HG02588 (cell line): ENCODE results near the gene GNAS.
"Not testable (repeated sequence)": the region's sequence is repeated elsewhere in the genome, so short reads cannot be mapped to it uniquely, and the experiment has no call there.

Source experiments
- ATAC-seq: cut with Tn5 transposase; IDR thresholded peaks from one replicate; pipeline ENCODE4 v1.9.1; 2021; ENCODE audit warnings: mild to moderate bottlenecking, moderate library complexity; ENCODE audit not compliant: unreplicated experiment

Gene GNAS

GRCh38 chr20:58918621-58919020 is 66.1 kb downstream of the GNAS start:
- ATAC-seq, result no peak

- no peak for ATAC-seq
These were observed 69.0 kb downstream of the GNAS start for GRCh38 chr20:58921564-58921963.

DNA sequence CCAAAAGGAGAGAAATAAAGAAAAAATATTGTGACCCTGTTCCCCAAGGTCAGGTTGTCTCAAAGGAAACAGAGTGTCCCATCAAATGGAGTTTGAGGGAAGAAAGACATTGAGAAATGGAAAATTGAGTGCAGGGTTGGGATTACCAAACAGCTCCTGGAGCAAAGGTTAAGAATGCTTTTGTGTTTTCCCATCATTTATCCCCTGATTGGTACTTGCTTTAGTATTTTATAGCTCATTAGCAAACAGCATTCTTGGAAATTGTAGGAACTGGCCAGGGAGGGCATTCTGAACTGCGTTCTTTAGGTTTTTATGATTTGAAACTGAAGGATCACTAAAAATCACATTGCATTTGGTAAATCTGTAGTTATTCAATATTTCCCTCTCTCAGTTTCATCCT is 69.5 kb downstream of the GNAS start:
- no peak for ATAC-seq

DNA sequence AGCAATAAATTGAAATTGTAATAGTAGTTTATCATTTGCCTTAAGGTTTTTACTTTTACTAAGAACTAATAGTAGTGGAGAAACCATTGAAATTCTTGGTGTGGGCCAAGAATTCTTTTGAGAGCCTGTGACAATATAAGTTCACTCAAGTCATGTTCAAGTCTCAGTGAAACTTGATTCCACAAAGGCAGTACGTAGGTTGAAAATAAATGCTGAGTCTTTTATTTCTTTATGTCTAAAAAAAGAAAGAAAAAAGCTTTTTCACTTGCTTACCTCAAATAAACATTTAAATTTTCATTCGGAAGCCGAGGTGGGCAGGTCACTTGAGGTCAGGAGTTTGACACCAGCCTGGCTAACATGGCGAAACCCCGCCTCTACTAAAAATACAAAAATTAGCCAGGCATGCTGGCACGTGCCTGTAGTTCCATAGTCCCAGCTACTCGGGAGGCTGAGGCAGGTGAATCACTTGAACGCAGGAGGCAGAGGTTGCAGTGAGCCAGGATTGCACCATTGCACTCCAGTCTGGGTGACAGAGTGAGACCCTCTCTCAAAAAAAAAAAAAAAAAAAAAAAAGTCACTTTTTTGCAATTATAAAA is 70.7 kb downstream of the GNAS start:
- ATAC-seq, result no peak

DNA sequence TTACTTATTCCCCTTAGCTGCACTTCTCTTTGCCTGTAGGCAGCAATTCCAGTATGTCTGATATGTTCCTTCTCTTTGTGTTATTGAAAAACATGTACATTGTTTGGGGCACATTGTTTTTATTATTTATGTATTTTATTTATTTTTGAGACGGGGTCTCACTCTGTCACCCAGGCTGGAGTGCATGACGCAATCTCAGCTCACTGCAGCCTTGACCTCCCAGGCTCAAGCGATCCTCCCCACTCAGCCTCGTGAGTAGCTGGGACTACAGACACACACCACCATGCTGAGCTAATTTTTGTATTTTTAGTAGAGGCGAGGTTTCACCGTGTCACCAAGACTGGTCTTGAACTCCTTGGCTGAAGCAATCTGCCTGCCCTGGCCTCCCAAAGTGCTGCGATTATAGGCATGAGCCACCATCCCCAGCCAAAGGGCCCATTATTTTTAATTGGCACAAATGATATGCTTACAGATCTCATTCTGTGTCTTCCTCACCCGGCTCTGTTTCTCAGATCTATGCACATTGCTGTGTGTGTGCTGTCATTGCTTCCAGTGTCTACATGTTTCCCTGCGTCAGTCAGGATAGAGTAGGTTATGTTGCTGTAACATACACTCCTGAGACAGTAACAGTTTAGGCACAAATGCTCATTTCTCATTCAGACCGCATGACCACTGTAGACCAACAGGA is 74.4 kb downstream of the GNAS start:
- no peak for ATAC-seq

GRCh38 chr20:58927490-58928061 is 75.1 kb downstream of the GNAS start:
- ATAC-seq, result no peak

DNA sequence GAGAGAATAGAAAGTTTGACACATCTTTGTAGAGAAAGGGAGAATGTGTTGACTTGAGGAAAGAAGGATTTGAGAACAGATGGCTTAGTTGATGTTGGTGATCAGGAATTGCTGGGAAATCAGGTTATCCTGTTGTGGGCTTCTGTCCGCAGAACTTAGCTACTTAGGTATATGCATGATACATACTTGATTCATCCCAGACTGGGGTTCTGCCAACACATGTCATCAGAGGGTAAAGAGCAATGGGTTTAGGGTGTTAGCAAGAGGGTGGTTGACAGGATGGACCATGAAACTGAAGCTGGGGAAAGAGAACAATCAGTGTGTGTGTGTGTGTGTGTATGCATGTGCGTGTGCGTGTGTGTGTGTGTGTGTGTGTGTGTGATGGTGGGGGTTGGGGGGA is 78.0 kb downstream of the GNAS start:
- no peak for ATAC-seq

GRCh38 chr20:58932170-58932569 is 79.7 kb downstream of the GNAS start:
- ATAC-seq, result no peak

DNA sequence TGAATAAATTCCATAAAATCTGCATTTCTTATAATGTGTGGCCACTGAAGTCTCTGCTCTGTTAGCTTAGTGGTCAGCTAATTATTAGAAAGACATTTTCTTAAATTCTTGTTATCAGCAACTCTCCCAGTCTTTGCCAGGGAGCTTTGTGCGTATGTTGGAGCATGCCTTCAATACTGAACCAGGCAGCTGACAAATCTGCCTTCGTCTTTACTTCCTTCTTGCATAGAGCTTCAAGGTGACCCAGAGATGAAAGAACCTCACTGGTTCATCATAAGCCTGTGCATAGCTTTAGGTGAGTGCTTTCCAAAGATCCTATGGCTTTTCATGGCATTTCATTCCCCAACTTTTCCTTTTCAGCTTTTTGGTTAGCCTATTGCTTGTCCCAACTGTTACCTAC is 85.6 kb downstream of the GNAS start:
- ATAC-seq, result no peak

- no peak for ATAC-seq
These were observed 86.0 kb downstream of the GNAS start for GRCh38 chr20:58938541-58938940.

- ATAC-seq, result no peak
These were observed 89.0 kb downstream of the GNAS start for GRCh38 chr20:58941471-58941870.

DNA sequence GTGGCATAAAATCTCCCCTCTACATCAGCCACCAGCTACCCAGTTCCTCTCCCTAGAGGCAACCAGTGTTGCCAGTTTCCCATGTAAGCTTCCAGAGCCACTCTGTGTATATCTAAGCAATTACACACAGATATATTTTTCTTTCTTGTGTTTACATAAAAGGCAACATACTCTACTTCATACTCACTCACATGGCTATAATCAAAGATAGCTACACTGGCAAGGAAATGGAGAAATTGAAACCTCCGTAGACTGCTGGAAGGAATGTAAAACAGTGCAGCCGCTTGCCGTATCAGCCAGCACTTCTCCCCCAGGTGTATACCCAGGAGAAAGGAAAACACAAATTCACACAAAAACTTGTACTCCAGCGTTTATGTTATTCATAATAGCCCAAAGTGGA is 90.0 kb downstream of the GNAS start:
- no peak for ATAC-seq

DNA sequence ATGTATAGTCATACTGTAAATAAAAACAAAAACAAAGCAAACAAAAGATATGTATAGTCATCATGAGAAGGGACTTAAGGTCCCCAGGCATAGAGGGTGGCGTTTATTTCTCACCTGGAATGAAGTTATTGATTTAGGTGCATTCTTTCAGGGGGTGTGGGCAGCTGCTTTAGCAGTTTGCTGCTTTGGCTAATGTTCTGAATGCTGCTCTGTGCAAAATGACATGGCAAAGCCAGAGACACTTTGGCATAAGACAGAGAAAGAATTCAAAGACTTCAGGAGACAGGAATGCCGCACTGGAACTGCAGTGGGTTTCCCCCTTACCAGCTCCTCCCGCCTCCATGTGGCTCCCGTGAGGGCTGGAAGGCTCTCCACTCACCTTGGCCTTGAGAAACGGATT is 92.1 kb downstream of the GNAS start:
- ATAC-seq, result no peak

DNA sequence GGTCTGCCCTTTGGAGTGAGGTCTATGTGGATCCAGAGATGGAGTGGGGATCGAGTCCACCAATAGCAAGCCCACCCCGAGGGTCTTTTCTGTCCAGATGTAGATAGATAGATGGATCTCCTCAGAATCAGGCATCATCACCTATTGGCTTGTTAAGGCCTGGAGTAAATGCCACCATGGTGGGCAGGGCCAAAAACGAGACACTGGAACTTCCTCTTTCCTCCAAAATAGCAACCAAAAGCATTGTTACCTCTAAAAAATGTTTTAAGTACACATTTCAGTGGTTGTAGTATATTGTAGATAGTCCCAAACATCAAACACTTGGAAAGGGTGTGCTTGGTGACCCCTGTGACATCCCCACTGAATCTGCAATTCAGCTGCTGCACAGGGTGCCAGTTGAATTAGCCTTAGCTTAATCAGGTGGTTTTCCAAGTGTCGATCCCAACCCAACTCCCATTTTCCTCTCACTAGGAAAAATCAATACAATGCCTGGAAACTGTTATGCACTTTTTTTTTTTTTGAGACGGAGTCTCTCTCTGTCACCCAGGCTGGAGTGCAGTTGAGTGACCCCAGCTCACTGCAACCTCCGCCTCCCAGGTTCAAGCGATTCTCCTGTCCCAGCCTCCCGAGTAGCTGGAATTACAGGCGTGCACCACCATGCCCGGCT is 93.6 kb downstream of the GNAS start:
- no peak for ATAC-seq

DNA sequence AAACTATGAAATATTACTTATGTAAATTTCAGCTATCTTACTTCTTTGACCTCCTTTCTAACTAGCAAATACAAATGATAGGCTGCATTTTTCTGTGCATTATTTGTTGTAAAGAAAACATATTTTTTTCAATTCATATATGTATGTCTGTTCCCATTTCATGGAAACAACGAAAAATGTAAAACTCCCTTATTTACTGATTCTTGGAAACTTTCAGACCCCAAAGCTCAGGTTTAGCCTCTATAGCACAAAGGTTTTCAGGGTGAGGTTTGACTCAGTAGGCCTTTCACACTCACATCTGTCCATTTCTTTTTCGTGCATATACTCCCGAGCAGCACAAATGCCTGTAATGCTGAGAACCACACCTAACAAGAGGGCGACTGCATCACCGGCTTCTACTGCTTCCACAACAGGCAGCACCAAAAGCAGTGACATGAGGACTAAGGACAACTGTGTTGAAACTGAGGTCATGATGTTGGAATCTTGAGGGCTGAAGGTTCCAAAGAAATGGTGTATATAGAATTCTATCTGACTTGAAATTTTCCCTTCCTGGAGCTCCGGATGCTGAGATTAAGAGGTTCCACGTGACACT is 95.4 kb downstream of the GNAS start:
- not testable (repeated sequence) for ATAC-seq

- no peak for ATAC-seq
These were observed 98.1 kb downstream of the GNAS start for GRCh38 chr20:58950603-58951002.

- ATAC-seq, result no peak
These were observed 100.5 kb downstream of the GNAS start for GRCh38 chr20:58953050-58953449.

GRCh38 chr20:58956078-58956477 is 103.6 kb downstream of the GNAS start:
- ATAC-seq, result no peak

GRCh38 chr20:58959652-58960051 is 107.1 kb downstream of the GNAS start:
- no peak for ATAC-seq
